ENCODE data around the gene PHACTR1.
A peak's percentile ranks its signal among the peaks of the same experiment; 100 is the strongest.

The PHACTR1 gene

DNA sequence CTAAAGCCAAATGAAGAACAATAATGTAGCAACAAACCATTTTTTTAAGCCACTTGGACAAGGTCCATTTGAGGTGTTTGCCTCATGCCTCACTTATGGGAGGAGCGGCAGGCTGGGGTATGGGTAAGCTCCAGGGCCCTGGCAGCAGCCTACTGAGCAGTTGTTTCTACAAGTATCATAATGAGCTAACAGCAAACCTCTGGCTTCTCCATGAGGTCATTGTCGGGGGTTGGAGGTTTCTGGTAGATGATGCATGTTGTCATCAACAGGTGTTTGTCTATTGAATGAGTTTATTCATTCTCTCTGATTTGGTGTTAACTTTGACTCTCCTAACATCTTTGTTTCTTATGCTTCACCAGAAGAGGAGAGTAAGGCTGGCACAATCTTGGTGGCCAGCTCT lies 461.1 kb downstream of the PHACTR1 start:
- DNase-seq = no peak

DNA sequence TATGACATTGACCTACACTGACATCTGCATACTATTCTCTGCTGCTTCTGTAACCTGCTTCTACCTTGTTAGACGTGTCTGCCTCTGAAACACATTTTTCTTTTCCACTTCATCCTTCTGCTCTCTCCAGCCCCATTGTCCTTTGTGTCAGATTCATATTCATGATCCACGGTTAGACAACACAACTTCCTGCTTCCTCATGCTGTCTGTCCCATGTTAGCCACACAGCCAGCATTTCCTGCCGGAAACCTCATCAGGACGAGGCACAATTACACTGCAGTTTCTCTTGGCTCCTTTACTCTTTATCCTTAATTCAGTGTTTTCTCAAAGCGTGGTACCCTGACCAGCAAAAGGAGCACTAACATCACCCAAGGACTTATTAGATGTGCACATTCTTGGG lies 461.5 kb downstream of the PHACTR1 start:
- no peak for DNase-seq

DNA sequence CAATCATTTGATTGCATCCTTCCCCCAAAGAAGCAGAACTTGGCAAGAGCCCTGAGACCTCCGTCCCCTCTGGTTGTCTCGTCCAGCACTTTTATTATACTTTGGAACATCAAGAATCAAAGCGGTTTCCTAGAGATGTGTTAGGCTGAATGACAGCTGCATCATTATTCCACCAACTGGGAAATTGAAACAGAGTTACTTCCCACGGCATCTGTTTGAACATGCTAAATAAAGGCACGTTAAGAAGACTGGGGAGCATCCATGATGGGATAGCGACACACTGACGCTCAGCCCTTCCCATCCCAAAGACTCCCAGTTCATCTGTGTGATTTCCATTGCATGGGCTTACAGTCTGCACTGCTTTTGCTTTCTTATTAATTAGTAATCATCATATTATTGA lies 464.0 kb downstream of the PHACTR1 start:
- no peak for DNase-seq

DNA sequence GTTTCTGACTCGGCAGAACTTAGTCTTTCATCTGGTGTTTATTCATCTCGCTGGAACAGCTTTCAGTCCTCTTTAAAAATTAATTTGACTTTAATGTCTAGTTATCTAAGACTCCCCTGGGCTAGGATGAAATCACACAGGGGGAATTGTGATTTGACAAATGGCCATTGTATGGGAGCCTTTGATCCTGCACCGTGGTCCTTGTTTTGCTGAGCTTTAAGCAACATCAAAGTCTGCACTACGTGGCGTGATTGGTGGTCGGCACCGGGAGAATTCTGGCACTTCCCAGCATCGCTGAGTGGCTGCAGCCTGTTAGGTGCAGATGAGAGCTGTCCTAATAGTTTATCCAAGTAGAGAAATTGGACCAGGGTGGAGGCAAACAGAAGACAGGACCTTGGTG lies 464.8 kb downstream of the PHACTR1 start:
- no peak for DNase-seq

- no peak for DNase-seq
These were observed 467.0 kb downstream of the PHACTR1 start for GRCh38 chr6:13183415-13184088.

- no peak for DNase-seq
These were observed 467.5 kb downstream of the PHACTR1 start for GRCh38 chr6:13184089-13184468.

- DNase-seq = no peak
These were observed 468.0 kb downstream of the PHACTR1 start for GRCh38 chr6:13184547-13184946.

DNA sequence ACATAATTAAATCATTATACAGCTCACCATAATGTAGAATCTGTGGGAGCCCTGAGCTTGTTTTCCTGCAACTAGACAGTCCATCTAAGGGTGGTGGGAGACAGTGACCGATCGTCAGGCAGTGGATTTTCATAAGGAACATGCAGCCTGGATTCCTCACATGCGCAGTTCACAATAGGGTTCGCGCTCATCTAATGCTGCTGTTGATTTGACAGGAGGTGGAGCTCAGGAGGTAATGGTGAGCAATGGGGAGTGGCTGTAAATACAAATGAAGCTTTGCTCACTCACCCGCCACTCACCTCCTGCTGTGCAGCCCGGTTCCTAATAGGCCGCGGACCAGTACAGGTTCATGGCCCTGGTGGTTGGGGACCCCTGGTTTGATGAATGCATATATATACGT lies 470.3 kb downstream of the PHACTR1 start:
- no peak for DNase-seq

DNA sequence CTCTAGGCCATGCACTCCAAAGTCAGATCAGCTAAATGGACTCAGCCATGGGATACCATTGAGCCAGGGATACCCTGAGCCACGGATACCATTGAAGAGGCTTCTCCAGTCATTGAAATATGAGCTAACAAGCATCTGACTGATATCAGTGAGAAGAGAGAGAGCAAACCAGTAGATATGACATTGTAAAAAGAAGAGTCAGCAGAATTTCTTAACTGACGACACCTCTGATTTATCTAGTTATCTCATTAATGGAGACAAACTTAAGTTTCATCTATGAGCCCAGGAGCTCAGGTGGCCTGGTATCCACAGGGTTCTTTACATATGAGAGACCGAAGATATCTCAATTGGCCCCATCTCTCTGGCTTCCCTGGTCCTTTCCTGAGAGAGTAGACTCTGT lies 471.1 kb downstream of the PHACTR1 start:
- no peak for DNase-seq

- DNase-seq = no peak
These were observed 471.7 kb downstream of the PHACTR1 start for GRCh38 chr6:13188306-13188705.

DNA sequence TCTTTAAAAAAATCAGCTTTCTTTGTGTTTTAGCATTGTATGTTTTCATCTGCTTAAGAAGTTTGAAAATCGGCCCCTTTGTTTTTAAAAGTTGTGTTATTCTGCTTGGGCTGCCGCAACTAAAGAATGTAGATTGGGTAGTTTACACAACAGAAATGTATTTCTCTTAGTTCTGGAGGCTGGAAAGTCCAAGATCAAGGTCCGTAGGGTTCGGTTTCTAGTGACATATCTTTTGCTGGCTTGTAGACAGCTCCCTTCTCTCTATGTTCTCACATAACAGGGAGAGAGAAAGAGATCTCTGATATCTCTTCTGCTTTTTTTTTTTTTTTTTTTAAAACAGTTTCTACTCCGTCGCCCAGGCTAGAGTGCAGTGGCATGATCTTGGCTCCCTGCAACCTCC lies 473.1 kb downstream of the PHACTR1 start:
- no peak for DNase-seq

DNA sequence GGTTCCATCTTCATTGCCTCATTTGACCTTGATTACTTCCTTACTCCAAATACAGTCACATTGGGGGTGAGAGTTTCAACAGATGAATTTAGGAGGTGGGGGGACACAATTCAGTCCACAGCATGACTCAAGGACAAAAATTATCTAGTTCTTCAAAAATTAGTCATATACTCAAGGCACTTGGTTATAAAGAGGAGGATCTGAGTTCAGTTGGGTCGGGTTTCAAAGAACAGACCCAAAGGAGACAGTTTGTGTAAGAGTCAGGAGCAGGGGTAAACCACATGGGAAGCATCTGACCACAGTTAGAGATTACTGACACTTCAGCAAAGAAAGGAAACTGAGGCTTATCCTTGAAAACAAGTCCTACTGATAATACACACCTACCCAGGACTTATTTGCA lies 473.8 kb downstream of the PHACTR1 start:
- DNase-seq = no peak

- no peak for DNase-seq
These were observed 474.9 kb downstream of the PHACTR1 start for GRCh38 chr6:13191461-13191860.

- peak in 1 of 2 donors; percentile 8 for DNase-seq
These were observed 478.3 kb downstream of the PHACTR1 start for GRCh38 chr6:13194852-13195251.

- DNase-seq = no peak
These were observed 479.2 kb downstream of the PHACTR1 start for GRCh38 chr6:13195803-13196202.

- DNase-seq = no peak
These were observed 481.6 kb downstream of the PHACTR1 start for GRCh38 chr6:13198168-13198567.

DNA sequence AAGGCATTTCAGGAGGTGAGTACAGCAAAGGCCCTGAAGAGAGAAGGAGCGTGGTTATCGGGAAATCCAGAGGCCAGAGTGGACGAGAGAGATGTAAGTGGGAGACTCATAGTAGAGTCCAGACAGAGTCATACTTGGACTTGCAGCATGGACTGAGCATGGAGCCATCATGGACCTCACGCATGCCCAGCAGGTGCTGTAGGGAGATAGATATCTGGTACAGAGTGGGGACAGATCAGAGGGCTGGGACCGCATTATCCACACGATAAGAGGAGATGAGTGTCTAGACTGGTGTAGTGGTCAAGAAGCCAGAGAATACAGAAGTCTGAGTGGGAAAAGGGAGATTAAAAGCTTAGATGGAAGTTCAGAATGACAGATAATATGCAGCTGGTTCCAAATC lies 484.8 kb downstream of the PHACTR1 start:
- DNase-seq = no peak

DNA sequence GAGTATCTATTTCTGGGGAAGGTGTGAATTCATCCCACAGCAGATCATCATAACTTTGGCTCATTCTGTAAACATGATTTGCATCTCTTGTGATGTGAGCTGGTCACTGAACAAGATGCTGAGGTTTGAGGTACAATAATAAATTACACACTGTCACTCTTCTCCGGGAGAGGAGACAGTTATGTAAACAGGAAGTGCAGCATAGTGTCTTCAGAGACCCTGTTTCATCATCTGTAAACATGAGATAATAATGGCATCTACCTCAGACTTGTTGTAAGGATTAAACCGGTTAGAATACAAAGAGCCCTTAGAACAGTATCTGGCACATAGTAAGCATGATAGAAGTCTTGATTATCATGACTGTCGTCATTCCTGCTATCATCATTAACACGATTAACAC lies 486.6 kb downstream of the PHACTR1 start:
- no peak for DNase-seq

DNA sequence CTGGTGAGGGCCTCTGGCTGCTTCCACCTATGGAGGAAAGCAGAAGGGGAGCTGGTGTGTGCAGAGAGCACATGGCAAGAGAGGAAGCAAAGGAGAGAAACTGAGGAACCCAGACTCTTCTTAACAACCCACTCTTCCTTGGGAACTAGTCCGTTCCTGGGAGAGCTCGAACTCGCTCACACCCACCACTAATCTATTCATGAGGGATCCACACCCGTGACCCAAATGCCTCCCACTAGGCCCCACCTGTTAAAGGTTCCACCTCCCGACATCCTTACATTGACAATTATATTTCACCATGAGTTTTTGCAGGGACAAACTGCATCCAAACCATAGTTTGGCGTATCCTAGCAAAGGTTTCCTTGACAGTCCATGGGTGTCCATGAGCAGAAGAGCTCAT lies 488.5 kb downstream of the PHACTR1 start:
- no peak for DNase-seq

DNA sequence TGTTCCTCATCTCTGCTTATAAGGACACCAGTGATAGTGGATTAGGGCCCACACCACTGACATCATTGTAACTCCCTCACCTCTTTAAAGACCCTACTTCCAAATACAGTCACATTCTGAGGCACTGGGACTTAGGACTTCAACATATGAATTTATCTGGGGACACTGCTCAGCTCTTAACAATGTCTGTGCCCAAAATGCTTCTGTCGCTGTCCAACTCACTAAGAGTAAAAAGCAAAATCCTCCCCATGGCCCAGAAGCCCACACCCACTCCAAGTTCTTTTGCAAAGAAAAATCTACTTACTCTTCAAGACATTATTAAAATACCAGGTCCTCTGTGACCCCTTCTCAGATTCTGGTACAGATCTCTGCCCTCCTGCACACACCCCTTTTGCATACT lies 495.5 kb downstream of the PHACTR1 start:
- no peak for DNase-seq

DNA sequence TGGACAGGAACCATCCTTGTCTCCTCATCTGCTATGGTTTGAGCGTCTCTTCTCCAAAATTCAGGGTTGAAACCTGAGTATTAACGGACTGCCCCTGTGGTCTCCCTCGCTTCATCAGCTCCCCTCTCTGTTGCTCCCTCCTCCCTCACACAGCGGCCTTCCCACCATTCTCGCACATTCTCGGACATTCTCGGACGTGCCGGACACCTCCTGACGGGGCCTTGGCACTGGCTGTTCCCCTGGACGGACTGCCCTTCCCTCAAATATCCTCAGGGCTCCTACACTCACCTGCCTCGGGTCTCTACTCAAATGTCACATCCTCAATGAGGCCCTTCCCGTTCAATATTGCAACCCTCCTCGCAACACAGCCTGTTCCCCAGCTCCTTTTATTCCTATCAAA lies 496.0 kb downstream of the PHACTR1 start:
- no peak for DNase-seq

GRCh38 chr6:13215390-13215789 lies 498.8 kb downstream of the PHACTR1 start:
- DNase-seq = no peak

GRCh38 chr6:13216236-13217014 lies 499.9 kb downstream of the PHACTR1 start:
- DNase-seq = no peak

GRCh38 chr6:13217206-13217905 lies 500.8 kb downstream of the PHACTR1 start:
- no peak for DNase-seq
